Measurements from ENCODE around the gene OR10A2. TPM values are rescaled to one million over a fixed set of nuclear protein-coding genes. Genes with fewer than 3 reads are reported as not detected.
"Not testable (repeated sequence)": the region's sequence is repeated elsewhere in the genome, so short reads cannot be mapped to it uniquely, and the experiment has no call there.

Gene OR10A2
- total and polyA plus RNA-seq, 10 donors: not detected

DNA sequence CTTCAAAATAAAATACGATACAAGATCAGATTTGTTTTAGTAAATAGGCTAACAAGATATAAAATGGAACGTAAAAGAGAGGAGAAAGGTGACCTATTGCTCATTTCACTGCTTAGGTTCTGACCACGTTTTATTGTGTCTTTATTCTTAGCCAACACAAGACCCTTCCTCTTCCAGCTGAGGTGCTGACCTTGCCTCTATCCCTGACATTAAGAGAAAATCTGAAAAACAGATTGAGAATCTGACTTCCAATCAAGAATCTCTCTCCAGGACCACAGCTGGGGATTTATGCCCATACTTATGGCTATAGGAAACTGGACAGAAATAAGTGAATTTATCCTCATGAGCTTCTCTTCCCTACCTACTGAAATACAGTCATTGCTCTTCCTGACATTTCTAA lies 17.5 kb upstream of the OR10A2 start, which contains the start of gene OR10A5:
Gene OR10A5, plus strand, starts transcription at position 301 of the 400 bp plus-strand sequence. Its CDS starts 0 bp downstream, at position 301.
- Histone ChIP-seq H3K27me3 (replicated peaks in 1 of 7) (no peaks in the 10 kb centered on the region), H3K27ac (no peak within 1 kb of the TSS), H3K9me3 (peaks cover 0 to 7% (median 0%) of the 10 kb centered on the region in 8 donors), H3K4me1 (no peaks in the 10 kb centered on the region), H3K36me3 (no peaks in the 10 kb centered on the region), H3K4me3 (no peak within 1 kb of the TSS)
- TF ChIP-seq, protein P1, sequence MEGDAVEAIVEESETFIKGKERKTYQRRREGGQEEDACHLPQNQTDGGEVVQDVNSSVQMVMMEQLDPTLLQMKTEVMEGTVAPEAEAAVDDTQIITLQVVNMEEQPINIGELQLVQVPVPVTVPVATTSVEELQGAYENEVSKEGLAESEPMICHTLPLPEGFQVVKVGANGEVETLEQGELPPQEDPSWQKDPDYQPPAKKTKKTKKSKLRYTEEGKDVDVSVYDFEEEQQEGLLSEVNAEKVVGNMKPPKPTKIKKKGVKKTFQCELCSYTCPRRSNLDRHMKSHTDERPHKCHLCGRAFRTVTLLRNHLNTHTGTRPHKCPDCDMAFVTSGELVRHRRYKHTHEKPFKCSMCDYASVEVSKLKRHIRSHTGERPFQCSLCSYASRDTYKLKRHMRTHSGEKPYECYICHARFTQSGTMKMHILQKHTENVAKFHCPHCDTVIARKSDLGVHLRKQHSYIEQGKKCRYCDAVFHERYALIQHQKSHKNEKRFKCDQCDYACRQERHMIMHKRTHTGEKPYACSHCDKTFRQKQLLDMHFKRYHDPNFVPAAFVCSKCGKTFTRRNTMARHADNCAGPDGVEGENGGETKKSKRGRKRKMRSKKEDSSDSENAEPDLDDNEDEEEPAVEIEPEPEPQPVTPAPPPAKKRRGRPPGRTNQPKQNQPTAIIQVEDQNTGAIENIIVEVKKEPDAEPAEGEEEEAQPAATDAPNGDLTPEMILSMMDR (IDR thresholded peaks at IDR 0.05 in 8 of 11, conservative IDR thresholded peaks at IDR 0.05 in 3 of 11): no peak
- no peak for TF ChIP-seq POLR2A (IDR thresholded peaks at IDR 0.05)
- no peak for TF ChIP-seq POLR2AphosphoS5 (IDR thresholded peaks at IDR 0.05)
- WGBS, 5 donors: 67 to 85% (median 77%) methylated on average over 3 of the region's 3 CpGs
- no peak for DNase-seq
- intact Hi-C loops (cut with DNase I; ENCODE audit: low total_unique reads): no loop called here

DNA sequence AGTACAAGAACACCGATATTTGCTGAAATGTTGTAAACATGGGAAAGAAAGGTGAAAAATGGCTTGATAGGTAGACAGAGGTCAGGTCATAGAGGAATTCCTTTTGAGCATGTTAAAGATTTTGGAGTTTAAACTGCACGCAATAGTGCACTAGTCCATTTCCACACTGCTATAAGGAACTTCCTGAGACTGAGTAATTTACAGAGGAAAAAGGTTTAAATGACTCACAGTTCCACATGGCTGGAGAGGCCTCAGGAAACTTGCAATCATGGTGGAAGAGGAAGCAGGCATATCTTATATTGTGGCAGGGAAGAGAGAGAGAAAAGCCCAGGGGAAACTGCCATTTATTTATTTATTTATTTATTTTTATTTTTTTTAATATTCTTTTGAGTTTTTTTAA lies 12.3 kb upstream of the OR10A2 start:
- H3K9me3 ChIP-seq: peaks cover 0 to 30% (median 22%) of the 10 kb centered on the region in 8 donors
- no peaks in the 10 kb centered on the region for H3K36me3 ChIP-seq
- H3K27me3 ChIP-seq (replicated peaks in 1 of 7): no peaks in the 10 kb centered on the region
- intact Hi-C loops (cut with DNase I; ENCODE audit: low total_unique reads): no loop called here
- 56 to 78% (median 76%) methylated on average over 2 of the region's 2 CpGs for WGBS, 5 donors
- H3K4me1 ChIP-seq: no peaks in the 10 kb centered on the region
- no peak overlapping the region for H3K4me3 ChIP-seq
- no peak overlapping the region for H3K27ac ChIP-seq
- DNase-seq: no peak
- TF ChIP-seq, protein P1 (IDR thresholded peaks at IDR 0.05 in 8 of 11, conservative IDR thresholded peaks at IDR 0.05 in 3 of 11): no peak
- TF ChIP-seq POLR2AphosphoS5 (IDR thresholded peaks at IDR 0.05) (no peak), POLR2A (IDR thresholded peaks at IDR 0.05) (no peak)

DNA sequence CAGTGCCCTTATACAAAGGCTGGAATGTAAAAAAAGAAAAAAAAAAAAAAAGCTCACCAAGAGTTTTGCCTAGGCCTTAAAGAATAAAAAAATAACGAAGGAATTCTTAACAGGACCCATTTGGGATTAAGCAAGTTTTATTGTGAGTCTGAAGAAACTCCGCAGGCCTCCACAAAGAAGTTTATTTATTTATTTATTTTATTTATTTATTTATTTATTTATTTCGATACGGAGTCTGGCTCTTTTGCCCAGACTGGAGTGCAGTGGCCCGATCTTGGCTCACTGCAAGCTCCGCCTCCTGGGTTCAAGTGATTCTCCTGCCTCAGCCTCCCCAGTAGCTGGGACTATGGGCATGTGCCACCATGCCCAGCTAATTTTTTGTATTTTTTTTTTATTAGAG lies 8.1 kb upstream of the OR10A2 start:
- DNase-seq; H3K4me3 ChIP-seq; intact Hi-C loops (cut with DNase I; ENCODE audit: low total_unique reads); H3K4me1 ChIP-seq; H3K36me3 ChIP-seq; H3K27ac ChIP-seq; H3K27me3 ChIP-seq (replicated peaks in 1 of 7): not testable (repeated sequence)
- peaks cover 0 to 30% (median 22%) of the 10 kb centered on the region in 8 donors for H3K9me3 ChIP-seq
- 92 to 97% (median 95%) methylated on average over 6 of the region's 6 CpGs for WGBS, 5 donors

DNA sequence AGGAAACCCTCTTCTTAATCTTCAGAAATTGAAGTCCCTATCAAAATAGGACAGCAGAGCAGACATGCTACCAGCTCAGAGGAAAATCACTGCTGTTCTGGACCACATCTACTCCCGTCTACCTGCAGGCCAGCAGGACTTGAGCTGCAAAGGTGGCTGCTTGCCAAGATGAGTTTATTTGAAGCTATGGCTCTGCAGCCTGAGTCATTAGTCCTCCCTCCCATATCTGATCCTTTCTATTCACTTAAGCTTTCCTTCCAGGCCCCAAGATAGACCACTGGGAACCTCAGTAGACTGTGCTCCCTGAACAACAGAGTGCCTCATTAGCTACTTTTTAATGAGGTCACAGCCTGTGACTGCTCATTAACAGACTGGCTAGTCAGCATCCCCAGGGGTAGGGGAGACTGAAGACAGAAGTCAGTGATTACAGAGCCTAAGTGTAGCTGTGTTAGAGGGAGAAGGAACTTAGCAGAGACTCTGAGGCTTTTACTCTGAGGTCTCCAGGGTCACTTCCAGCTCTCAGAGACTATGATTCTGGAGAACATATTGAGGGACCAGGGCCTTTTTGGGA lies 6.8 kb upstream of the OR10A2 start:
- TF ChIP-seq POLR2A (IDR thresholded peaks at IDR 0.05) (no peak), POLR2AphosphoS5 (IDR thresholded peaks at IDR 0.05) (no peak)
- TF ChIP-seq, protein P1 (IDR thresholded peaks at IDR 0.05 in 8 of 11, conservative IDR thresholded peaks at IDR 0.05 in 3 of 11): no peak
- intact Hi-C loops (cut with DNase I; ENCODE audit: low total_unique reads): no loop called here
- H3K4me1 ChIP-seq: no peaks in the 10 kb centered on the region
- no peak overlapping the region for H3K4me3 ChIP-seq
- WGBS, 5 donors: 65 to 89% (median 77%) methylated on average over 1 of the region's 1 CpG
- no peak for DNase-seq
- H3K27me3 ChIP-seq (replicated peaks in 1 of 7): no peaks in the 10 kb centered on the region
- no peak overlapping the region for H3K27ac ChIP-seq
- peaks cover 0 to 30% (median 22%) of the 10 kb centered on the region in 8 donors for H3K9me3 ChIP-seq
- H3K36me3 ChIP-seq: no peaks in the 10 kb centered on the region
